K562 (cell line): ENCODE results near the gene GYG1. TPM values are rescaled to one million over a fixed set of nuclear protein-coding genes. Genes with fewer than 3 reads are reported as not detected.

ENCODE experiments used
- ATAC-seq: fragments of 200-7000 bp; cut with Tn5 transposase; 3 replicates; pipeline ENCODE4 v1.9.1; 2020; ENCODE audit warnings: moderate library complexity
- BruUV-seq: library from RNA; stranded (reverse); fragments of 400-500 nt; replicated peaks from 2 replicates; lab custom pipeline; 2021; lab: Mats Ljungman, UMichigan
- CTCF ChIA-PET: fragments of 300-600 bp; formaldehyde crosslinking; extraction: SDS; loops from one replicate; lab custom pipeline; 2021; ENCODE audit warnings: low intra/inter-chr PET ratio; lab: Yijun Ruan, JAX
- POLR2A ChIA-PET: fragments of 300-600, 350-650 bp; sonication (Branson Sonifier 250); formaldehyde crosslinking; extraction: SDS; loops from one replicate; lab custom pipeline; 2021; ENCODE audit warnings: antibody characterized with exemption, inconsistent platforms; lab: Yijun Ruan, JAX
- DNase-seq, 4 experiments: peaks; one replicate each; pipeline versions ENCODE4 v3.0.0 to v3.0.0-alpha.2; 2011 to 2018; ENCODE audit warnings: low spot score in 3 of 4, mixed read lengths in 3 of 4; ENCODE audit errors: extremely low read depth in 1 of 4
- FAIRE-seq: peaks from 2 replicates; lab custom pipeline; 2011; peaks lifted over from hg19 to GRCh38; lab: Jason Lieb, UNC
- H2AFZ ChIP-seq: 2 replicates; pipeline ENCODE4 v1.6.0; 2011; ENCODE audit warnings: low read depth, low read length, control low read depth, inconsistent platforms
- H3K27ac ChIP-seq: fragments of 200-600 bp; 3 replicates; pipeline ENCODE4 v1.8.0; 2011; ENCODE audit warnings: low read depth, mild to moderate bottlenecking, control low read depth, inconsistent platforms, low read length, moderate library complexity, mixed read lengths; ENCODE audit errors: extremely low read depth
- H3K27me3 ChIP-seq, 2 experiments: fragments of 300-600 bp in 1 of 2; 2 replicates in 1 of 2; 3 replicates in 1 of 2; pipeline versions ENCODE4 v1.6.0 to v1.8.0; 2011; ENCODE audit warnings: inconsistent platforms in 2 of 2, low read length in 2 of 2, mild to moderate bottlenecking in 1 of 2, mixed read lengths in 1 of 2, moderate library complexity in 1 of 2; ENCODE audit not compliant: control insufficient read depth in 2 of 2, insufficient read depth in 2 of 2
- H3K36me3 ChIP-seq: fragments of 300-600 bp; 3 replicates; pipeline ENCODE4 v1.8.0; 2011; ENCODE audit warnings: mild to moderate bottlenecking, low read length, inconsistent platforms; ENCODE audit not compliant: control insufficient read depth, insufficient read depth
- H3K4me1 ChIP-seq, 2 experiments: fragments of 200-600 bp in 1 of 2; replicated peaks in 1 of 2; 2 replicates in 1 of 2; 3 replicates in 1 of 2; pipeline versions ENCODE4 v1.5.1 to v1.8.0; 2011; ENCODE audit warnings: inconsistent platforms in 2 of 2, low read length in 2 of 2, mild to moderate bottlenecking in 1 of 2, mixed read lengths in 1 of 2, moderate library complexity in 1 of 2; ENCODE audit not compliant: control insufficient read depth in 2 of 2, insufficient read depth in 2 of 2
- H3K4me2 ChIP-seq: 2 replicates; pipeline ENCODE4 v1.6.1; 2011; ENCODE audit warnings: low read length, control low read depth, inconsistent platforms, mixed read lengths; ENCODE audit not compliant: insufficient read depth
- H3K4me3 ChIP-seq: fragments of 200-600 bp; sonication (generic), shearing (Covaris generic); 2 replicates; pipeline ENCODE4 v1.5.1; 2016; ENCODE audit warnings: control low read depth, inconsistent platforms
- H3K79me2 ChIP-seq: fragments of 200-600 bp; 3 replicates; pipeline ENCODE4 v1.8.0; 2011; ENCODE audit warnings: low read length, inconsistent platforms; ENCODE audit not compliant: control insufficient read depth, insufficient read depth
- H3K9ac ChIP-seq, 2 experiments: 2 replicates each; pipeline versions ENCODE4 v1.6.0 to v1.6.1; 2011; ENCODE audit warnings: low read depth in 2 of 2, low read length in 2 of 2, control low read depth in 1 of 2, inconsistent platforms in 1 of 2, mild to moderate bottlenecking in 1 of 2, mixed read lengths in 1 of 2; ENCODE audit not compliant: insufficient read depth in 1 of 2
- H3K9me1 ChIP-seq: one replicate; pipeline ENCODE4 v1.6.0; 2011; ENCODE audit warnings: inconsistent platforms, mild to moderate bottlenecking, low read length, moderate library complexity; ENCODE audit not compliant: control insufficient read depth, insufficient read depth
- H3K9me3 ChIP-seq: replicated peaks from 2 replicates; pipeline ENCODE4 v1.5.1; 2011; ENCODE audit warnings: low read depth, low read length, inconsistent platforms; ENCODE audit not compliant: control insufficient read depth, insufficient read depth
- H4K20me1 ChIP-seq: replicated peaks from 2 replicates; pipeline ENCODE4 v1.6.1; 2011; ENCODE audit warnings: low read length, inconsistent platforms, mixed read lengths; ENCODE audit not compliant: control insufficient read depth, insufficient read depth
- ARID2 ChIP-seq: fragments of 450-650 bp; IDR thresholded peaks from 2 replicates; pipeline ENCODE4 v1.6.1; 2017; ENCODE audit warnings: antibody characterized with exemption, mild to moderate bottlenecking
- ARNT ChIP-seq, 2 experiments: fragments of 450-650 bp; IDR thresholded peaks; 2 replicates each; pipeline ENCODE4 v1.6.1; 2016; ENCODE audit warnings: mild to moderate bottlenecking in 1 of 2
- ASH1L ChIP-seq: fragments of 450-650 bp; IDR thresholded peaks from 2 replicates; pipeline ENCODE4 v1.6.1; 2018; ENCODE audit warnings: borderline replicate concordance, mild to moderate bottlenecking, low read depth; ENCODE audit not compliant: partially characterized antibody
- CBFA2T2 ChIP-seq: fragments of 450-650 bp; conservative IDR thresholded peaks from 2 replicates; pipeline ENCODE4 v1.6.1; 2017; ENCODE audit warnings: mild to moderate bottlenecking
- GABPB2 ChIP-seq: fragments of 250-450 bp; sonication (Bioruptor Pico); conservative IDR thresholded peaks from 2 replicates; pipeline ENCODE4 v1.5.1; 2021; ENCODE audit warnings: mild to moderate bottlenecking
- MITF ChIP-seq: IDR thresholded peaks from 2 replicates; pipeline ENCODE4 v1.6.1; 2014; ENCODE audit warnings: antibody characterized with exemption
- NKRF ChIP-seq: fragments of 450-650 bp; IDR thresholded peaks from 2 replicates; pipeline ENCODE4 v1.6.1; 2016; ENCODE audit warnings: borderline replicate concordance
- STAG1 ChIP-seq: sonication (generic); formaldehyde crosslinking; IDR thresholded peaks from 2 replicates; pipeline ENCODE4 v1.5.0; 2020; ENCODE audit warnings: missing genetic modification reagents, borderline replicate concordance
- YBX1 ChIP-seq: fragments of 450-650 bp; IDR thresholded peaks from 2 replicates; pipeline ENCODE4 v1.7.1; 2016; ENCODE audit warnings: mild to moderate bottlenecking
- ZNF766 ChIP-seq: fragments of 200-800 bp; sonication (Bioruptor generic); conservative IDR thresholded peaks from 2 replicates; pipeline ENCODE4 v1.6.1; 2016; ENCODE audit warnings: missing genetic modification characterization, missing compliant biosample characterization
- WGBS: fragments of 100-300 bp; shearing (Covaris generic); methylation state at CpG from one replicate; pipeline ENCODE4 v1.1.6; 2016; ENCODE audit warnings: low coverage, mixed read lengths; ENCODE audit not compliant: insufficient coverage; ENCODE audit errors: missing lambda C conversion rate; 5-methylcytosine and 5-hydroxymethylcytosine counted together
- in situ Hi-C: fragments of 300-500 bp; cut with MboI; formaldehyde crosslinking; loops from 4 replicates; pipeline ENCODE4 v1.15.0; 2018; ENCODE audit warnings: inconsistent platforms, mixed read lengths
- intact Hi-C: fragments of 100-400 bp; cut with micrococcal nuclease; formaldehyde crosslinking; loops from 2 replicates; pipeline ENCODE4 v1.14.2; 2022
- polyA plus RNA-seq, 8 experiments: library from polyadenylated mRNA; depleted of rRNA in 4 of 8; stranded (reverse) in 5 of 8; unstranded in 3 of 8; fragments of >200 nt; fragmentation: Nextera tagmentation in 2 of 8; fragmentation: Illumina TruSeq in 1 of 8; extraction: Ambion mirVana in 2 of 8; extraction: Trizol in 1 of 8; gene quantifications; 2 replicates each; pipeline versions ENCODE4 v1.2.1 to v1.2.3, GENCODE V29; 2011 to 2014; ENCODE audit warnings: inconsistent platforms in 1 of 8, missing spikeins in 1 of 8
- total RNA-seq, 7 experiments: library from RNA; depleted of rRNA in 6 of 7; stranded (reverse); fragments of >200 nt in 6 of 7; fragmentation: Illumina TruSeq in 2 of 7; extraction: Trizol in 2 of 7; gene quantifications; 2 replicates each; pipeline versions ENCODE4 v1.2.1 to v1.2.3, GENCODE V29; 2011 to 2021; ENCODE audit warnings: low replicate concordance in 1 of 7

GYG1 gene
- total and polyA plus RNA-seq, 9 of the 15 experiments (the other 6 are each of a cell fraction or from before 2014, with no cell fraction given): 14.6 to 38.4 (median 24.6) TPM

GRCh38 chr3:148975248-148975647, 16.1 kb upstream of the GYG1 start (continued):
- TF ChIP-seq MITF (no peak), YBX1 (no peak), ASH1L (no peak)

- no peak for TF ChIP-seq STAG1 (CRISPR knock-in tag)
- TF ChIP-seq ZNF766 (CRISPR knock-in tag): no peak
- TF ChIP-seq ARID2: no peak
- no peak for TF ChIP-seq GABPB2 (CRISPR knock-in tag)
- TF ChIP-seq YBX1: no peak
- no peak for TF ChIP-seq CBFA2T2
- TF ChIP-seq NKRF: no peak
- no peak for TF ChIP-seq ARNT (IDR thresholded peaks at IDR 0.05)
- POLR2A ChIA-PET: no interaction called here
- H3K4me1 ChIP-seq: no peaks in the 10 kb centered on the region
- WGBS: 20% methylated on average over 6 of the region's 6 CpGs
- no peaks in the 10 kb centered on the region for H3K9me3 ChIP-seq
- no peaks in the 10 kb centered on the region for H3K9me1 ChIP-seq
- no peaks in the 10 kb centered on the region for H3K36me3 ChIP-seq
- ATAC-seq: peak; percentile 53; the same call in 2 of the 3 replicates
- no peak overlapping the region for H3K4me3 ChIP-seq
- no peak for DNase-seq
- in situ Hi-C loops (no loop called here), intact Hi-C loops (no loop called here)
- BruUV-seq: no TSS peak
- H3K27me3 ChIP-seq: peaks cover 0 to 3% of the 10 kb centered on the region in 2 experiments; a peak in 1 of 5 replicates
- no peak overlapping the region for H3K27ac ChIP-seq
- no peaks in the 10 kb centered on the region for H3K79me2 ChIP-seq
- no peaks in the 10 kb centered on the region for H4K20me1 ChIP-seq
- no peak overlapping the region for H3K4me2 ChIP-seq
- H2AFZ ChIP-seq: peak overlapping the region; percentile 26; the same call in 1 of the 2 replicates
- H3K9ac ChIP-seq: no peak overlapping the region
- FAIRE-seq: no peak
- CTCF ChIA-PET: no interaction called here
Observed at GRCh38 chr3:148975696-148976095, 15.6 kb upstream of the GYG1 start.
